ENCODE measurements around the gene CFAP54.

- TF ChIP-seq, protein P1, sequence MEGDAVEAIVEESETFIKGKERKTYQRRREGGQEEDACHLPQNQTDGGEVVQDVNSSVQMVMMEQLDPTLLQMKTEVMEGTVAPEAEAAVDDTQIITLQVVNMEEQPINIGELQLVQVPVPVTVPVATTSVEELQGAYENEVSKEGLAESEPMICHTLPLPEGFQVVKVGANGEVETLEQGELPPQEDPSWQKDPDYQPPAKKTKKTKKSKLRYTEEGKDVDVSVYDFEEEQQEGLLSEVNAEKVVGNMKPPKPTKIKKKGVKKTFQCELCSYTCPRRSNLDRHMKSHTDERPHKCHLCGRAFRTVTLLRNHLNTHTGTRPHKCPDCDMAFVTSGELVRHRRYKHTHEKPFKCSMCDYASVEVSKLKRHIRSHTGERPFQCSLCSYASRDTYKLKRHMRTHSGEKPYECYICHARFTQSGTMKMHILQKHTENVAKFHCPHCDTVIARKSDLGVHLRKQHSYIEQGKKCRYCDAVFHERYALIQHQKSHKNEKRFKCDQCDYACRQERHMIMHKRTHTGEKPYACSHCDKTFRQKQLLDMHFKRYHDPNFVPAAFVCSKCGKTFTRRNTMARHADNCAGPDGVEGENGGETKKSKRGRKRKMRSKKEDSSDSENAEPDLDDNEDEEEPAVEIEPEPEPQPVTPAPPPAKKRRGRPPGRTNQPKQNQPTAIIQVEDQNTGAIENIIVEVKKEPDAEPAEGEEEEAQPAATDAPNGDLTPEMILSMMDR (IDR thresholded peaks at IDR 0.05; ENCODE audit: low read depth, low read length, poor library complexity, severe bottlenecking): no peak
- no peak for TF ChIP-seq EZH2phosphoT487 (IDR thresholded peaks at IDR 0.05; ENCODE audit: borderline replicate concordance, low read length)
These were observed 209.1 kb downstream of the CFAP54 start for GRCh38 chr12:96698521-96698920.
